ENCODE measurements around the gene CAPN10.

The CAPN10 gene

DNA sequence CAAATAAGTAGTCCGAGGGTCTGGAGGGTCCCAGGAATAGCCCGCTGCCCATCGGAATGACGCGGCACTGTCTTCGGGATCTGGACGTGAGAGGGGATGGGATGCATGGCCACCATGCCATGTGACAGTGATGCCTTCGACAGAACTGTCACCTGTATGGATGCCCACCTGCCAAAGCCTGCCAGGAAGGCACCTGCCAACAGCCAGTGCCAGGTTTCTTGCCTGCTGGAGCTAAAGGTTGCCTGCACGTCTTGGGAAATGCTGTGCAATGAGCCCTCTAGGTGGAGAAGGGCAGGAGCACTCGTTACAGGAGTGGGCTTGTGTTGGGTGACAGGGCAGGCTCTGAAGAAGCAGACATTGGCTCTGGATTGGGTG, 59.3 kb downstream of the CAPN10 start:
- Histone ChIP-seq H3K36me3 (ENCODE audit: insufficient read depth, low read length) (no peaks in the 10 kb centered on the region), H3K4me3 (no peak overlapping the region), H3K9ac (ENCODE audit: insufficient read length) (no peak overlapping the region), H3K27ac (no peak overlapping the region), H3K9me3 (ENCODE audit: low read depth, low read length) (no peaks in the 10 kb centered on the region)
- DNase-seq (ENCODE audit: low read depth, low spot score), result no peak
- no peak for TF ChIP-seq EZH2 (IDR thresholded peaks at IDR 0.05)
- no peak for TF ChIP-seq FOXP2 (optimal IDR thresholded peaks at IDR 0.05; ENCODE audit: control extremely low read depth, extremely low read length, insufficient read depth)
- TF ChIP-seq POLR2AphosphoS5 (IDR thresholded peaks at IDR 0.05; ENCODE audit: borderline replicate concordance, low read depth, low read length), result no peak

DNA sequence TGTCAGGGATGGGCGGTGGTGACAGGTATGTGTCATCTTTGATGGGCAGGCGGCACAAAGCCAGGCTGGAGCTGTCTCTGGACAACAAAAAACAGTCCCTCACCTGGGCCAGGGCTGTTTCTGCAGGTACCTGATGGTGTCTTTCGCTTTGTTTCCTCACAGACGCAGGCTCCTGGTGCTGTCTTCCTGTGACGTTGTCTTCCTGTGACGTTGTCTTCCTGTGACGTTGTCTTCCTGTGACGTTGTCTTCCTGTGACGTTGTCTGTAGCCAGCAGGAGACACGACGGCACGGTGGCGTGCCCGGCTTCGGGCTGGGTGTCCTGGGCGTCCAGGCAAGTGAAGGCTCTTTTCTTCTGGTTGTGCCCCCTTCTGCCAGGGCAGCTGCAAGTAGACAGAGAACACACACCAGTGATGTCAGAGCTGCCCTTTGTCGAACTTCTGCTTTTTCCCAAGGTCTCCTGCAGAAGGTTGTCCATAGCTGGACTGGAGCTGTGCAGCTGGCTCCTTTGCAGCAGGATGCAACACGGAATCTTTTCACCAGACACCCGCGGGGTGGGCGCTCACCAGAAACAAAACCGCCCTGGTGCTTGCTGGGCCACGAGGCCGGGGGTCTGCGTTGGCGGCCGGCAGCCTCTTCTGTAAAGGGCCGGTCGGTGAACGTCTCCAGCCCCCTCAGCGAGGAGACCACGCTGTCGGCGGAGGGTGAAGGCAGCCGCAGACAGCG, 59.8 kb downstream of the CAPN10 start:
- TF ChIP-seq EZH2 (IDR thresholded peaks at IDR 0.05), result no peak
- TF ChIP-seq FOXP2 (optimal IDR thresholded peaks at IDR 0.05; ENCODE audit: control extremely low read depth, extremely low read length, insufficient read depth), result no peak
- no peak for TF ChIP-seq POLR2AphosphoS5 (IDR thresholded peaks at IDR 0.05; ENCODE audit: borderline replicate concordance, low read depth, low read length)
- Histone ChIP-seq H3K9ac (ENCODE audit: insufficient read length) (no peak overlapping the region), H3K9me3 (ENCODE audit: low read depth, low read length) (no peaks in the 10 kb centered on the region), H3K36me3 (ENCODE audit: insufficient read depth, low read length) (no peaks in the 10 kb centered on the region), H3K27ac (no peak overlapping the region), H3K4me3 (no peak overlapping the region)
- no peak for DNase-seq (ENCODE audit: low read depth, low spot score)

DNA sequence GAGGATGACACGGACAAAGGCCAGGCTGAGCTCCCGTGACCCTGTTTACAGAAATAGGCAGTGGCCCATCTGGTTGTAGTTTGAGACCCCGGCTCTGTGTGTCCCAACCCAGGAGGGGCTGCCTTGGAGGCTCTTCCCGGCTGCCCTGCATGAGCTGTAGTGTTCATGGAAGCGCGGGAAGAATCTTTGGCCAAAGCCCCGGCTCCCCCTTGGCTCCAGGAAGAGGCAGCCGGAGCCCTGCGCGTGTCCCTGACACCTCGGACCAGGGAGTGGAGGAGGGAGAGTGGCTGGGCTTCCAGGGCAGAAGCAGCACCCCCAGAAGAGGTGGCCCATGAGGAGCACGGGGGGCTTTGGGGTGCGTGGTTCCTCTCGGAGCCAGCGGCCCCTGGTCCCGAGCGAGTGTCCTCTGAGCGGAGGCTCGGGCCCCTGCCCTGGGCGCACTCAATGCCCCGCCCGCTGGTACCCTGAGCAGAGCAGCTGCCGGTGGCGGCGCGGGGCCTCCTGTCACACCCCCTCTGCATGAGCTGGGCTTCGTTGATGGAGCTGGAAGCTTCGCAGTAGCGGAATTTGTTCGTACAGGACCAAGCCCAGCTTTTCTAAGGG, 60.5 kb downstream of the CAPN10 start:
- no peak for DNase-seq (ENCODE audit: low read depth, low spot score)
- H3K9me3 ChIP-seq (ENCODE audit: low read depth, low read length), result no peaks in the 10 kb centered on the region
- H3K36me3 ChIP-seq (ENCODE audit: insufficient read depth, low read length), result no peaks in the 10 kb centered on the region
- H3K27ac ChIP-seq, result no peak overlapping the region
- H3K4me3 ChIP-seq, result no peak overlapping the region
- TF ChIP-seq POLR2AphosphoS5 (IDR thresholded peaks at IDR 0.05; ENCODE audit: borderline replicate concordance, low read depth, low read length), result no peak
- TF ChIP-seq FOXP2 (optimal IDR thresholded peaks at IDR 0.05; ENCODE audit: control extremely low read depth, extremely low read length, insufficient read depth), result no peak
- no peak for TF ChIP-seq EZH2 (IDR thresholded peaks at IDR 0.05)
- no peak overlapping the region for H3K9ac ChIP-seq (ENCODE audit: insufficient read length)

DNA sequence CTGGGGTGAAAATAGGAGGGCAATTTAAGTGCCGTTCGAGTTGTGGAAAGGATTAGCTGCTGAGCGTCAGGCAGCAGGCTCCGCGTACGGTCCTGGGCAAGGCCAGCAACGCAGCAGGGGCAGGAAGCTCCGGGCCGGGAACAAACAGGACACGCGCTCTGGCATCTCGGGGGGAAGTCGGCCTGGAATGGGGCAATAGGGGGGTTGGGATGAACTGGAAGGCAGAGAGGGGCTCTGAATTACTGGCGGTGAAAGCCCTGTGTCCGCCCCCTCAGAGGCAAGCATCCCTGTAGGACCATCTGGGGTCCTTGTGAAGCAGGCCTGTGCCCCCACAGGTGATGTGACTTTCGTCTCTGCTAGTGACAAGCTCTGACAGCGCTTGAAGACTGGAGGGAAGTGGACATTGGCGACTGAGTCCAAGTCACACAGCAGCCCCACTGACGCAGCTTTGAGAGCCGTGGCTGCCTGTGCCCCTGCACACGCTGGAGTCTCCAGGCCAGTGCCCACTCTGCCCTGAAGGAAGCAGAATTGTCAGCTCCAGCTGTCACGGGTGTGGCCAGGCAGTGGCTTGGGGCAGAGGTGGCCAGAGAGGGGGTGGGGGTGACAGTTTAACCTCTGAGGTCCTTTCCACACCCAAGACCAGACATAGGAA, 61.1 kb downstream of the CAPN10 start:
- DNase-seq (ENCODE audit: low read depth, low spot score), result no peak
- TF ChIP-seq FOXP2 (optimal IDR thresholded peaks at IDR 0.05; ENCODE audit: control extremely low read depth, extremely low read length, insufficient read depth) (no peak), EZH2 (IDR thresholded peaks at IDR 0.05) (no peak), POLR2AphosphoS5 (IDR thresholded peaks at IDR 0.05; ENCODE audit: borderline replicate concordance, low read depth, low read length) (no peak)
- H3K9ac ChIP-seq (ENCODE audit: insufficient read length), result no peak overlapping the region

DNA sequence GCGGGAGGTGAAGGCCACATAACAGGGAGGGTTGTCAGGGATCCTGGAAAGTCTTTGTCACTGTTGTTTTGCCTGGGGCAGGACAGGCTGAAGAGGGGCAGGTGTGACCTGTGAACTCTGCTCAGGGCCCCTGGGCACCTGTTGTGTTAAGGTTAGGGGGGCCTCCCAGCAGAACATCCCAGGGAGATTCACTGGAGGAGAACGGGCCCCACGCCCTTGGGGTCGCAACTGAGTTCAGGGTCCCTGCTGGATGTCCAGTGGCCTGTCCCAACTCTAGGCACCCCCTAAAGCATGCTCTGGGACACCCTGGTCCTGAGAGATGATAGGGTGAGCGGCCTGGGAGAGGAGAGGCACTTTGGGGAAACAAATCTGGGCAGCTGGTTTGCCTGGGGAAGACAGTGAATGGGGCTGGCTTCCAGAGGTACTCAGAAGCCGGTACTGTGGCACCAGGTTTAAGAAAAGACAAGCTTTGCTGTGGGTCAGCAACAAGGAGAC, 61.7 kb downstream of the CAPN10 start:
- H3K9me3 ChIP-seq (ENCODE audit: low read depth, low read length), result no peaks in the 10 kb centered on the region
- H3K4me3 ChIP-seq, result no peak overlapping the region
- no peak for TF ChIP-seq FOXP2 (optimal IDR thresholded peaks at IDR 0.05; ENCODE audit: control extremely low read depth, extremely low read length, insufficient read depth)
- TF ChIP-seq EZH2 (IDR thresholded peaks at IDR 0.05), result no peak
- TF ChIP-seq POLR2AphosphoS5 (IDR thresholded peaks at IDR 0.05; ENCODE audit: borderline replicate concordance, low read depth, low read length), result no peak
- H3K36me3 ChIP-seq (ENCODE audit: insufficient read depth, low read length), result no peaks in the 10 kb centered on the region
- no peak for DNase-seq (ENCODE audit: low read depth, low spot score)
- no peak overlapping the region for H3K9ac ChIP-seq (ENCODE audit: insufficient read length)
- H3K27ac ChIP-seq, result no peak overlapping the region

More for the DNA sequence above, 61.1 kb downstream of the CAPN10 start:
- H3K36me3 ChIP-seq (ENCODE audit: insufficient read depth, low read length), result no peaks in the 10 kb centered on the region
- H3K27ac ChIP-seq, result no peak overlapping the region
- H3K9me3 ChIP-seq (ENCODE audit: low read depth, low read length), result no peaks in the 10 kb centered on the region
- no peak overlapping the region for H3K4me3 ChIP-seq
